Activated naive CD8-positive, alpha-beta T cell treated with anti-CD3 and anti-CD28 coated beads, Interleukin-2, amount 50 U/mL, for 16 hours (primary cell): Measurements from ENCODE around the gene ZNF189.

Experiments used
- DNase-seq: peaks from one replicate; pipeline ENCODE4 v3.0.0-alpha.2; 2020; ENCODE audit warnings: low read depth, low spot score

Gene ZNF189

DNA sequence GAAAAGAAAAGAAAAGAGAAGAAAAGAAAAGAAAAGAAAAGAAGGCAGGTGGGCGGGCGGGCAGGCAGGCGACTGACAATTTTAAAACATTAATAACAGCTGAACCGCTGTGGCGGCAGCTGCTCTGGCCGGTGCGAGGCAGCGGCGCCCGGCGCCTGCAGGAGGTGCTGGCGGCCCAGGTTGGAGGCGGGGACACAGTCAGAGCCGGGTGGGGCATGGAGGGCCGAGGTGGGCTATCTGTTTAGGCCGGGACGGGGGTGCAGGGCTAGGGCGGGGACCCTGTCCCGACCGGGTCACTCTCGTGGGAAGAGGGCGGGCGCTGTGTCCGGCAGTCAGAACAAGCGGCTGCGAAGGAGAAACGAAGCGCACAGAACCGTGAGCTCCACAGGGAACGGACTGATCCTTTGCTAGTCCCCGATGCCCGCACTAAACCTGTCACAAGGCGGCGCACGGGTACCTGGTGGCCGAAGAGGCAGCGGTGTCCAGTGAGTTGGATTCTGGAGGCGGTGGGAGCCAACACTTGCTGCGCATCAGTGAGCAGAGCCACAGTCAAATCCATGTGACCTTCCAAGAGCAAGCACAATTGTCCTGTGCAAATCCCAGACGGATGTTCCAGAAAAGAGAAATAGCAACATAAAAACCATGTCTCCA lies 50.5 kb downstream of the ZNF189 start:
- DNase-seq, result peak; percentile 13

DNA sequence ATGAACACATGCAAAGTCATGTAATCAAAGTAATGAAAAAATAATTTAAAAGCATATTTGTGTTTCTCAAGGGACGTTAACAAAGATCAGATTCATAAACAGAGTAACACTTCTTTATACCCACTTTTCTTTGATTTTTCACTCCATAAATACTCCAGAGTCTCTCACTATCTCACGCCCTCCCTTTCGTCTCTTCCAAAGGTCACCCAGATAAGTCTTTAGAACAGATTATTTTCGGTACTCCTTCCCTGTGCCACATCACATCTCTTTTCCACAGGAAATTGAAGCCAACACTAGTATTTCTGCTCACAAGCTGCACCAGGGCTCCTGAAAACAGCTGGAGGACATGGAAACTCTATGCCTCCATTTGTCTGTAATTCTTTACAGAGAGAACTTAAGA lies 52.3 kb downstream of the ZNF189 start:
- DNase-seq, result no peak

DNA sequence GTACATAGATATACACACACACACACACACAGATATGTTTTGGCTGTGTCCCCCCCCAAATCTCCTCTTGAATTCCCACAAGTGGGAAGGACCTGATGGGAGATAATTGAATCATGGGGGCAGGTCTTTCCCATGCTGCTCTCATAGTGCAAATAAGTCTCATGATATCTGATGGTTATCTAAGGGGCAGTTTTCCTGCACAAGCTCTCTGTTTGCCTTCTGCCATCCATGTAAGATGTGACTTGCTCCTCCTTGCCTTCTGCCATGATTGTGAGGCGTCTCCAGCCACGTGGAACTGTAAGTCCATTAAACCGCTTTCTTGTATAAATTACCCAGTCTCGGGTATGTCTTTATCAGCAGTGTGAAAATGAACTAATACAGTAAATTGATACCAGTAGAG lies 52.8 kb downstream of the ZNF189 start:
- no peak for DNase-seq

DNA sequence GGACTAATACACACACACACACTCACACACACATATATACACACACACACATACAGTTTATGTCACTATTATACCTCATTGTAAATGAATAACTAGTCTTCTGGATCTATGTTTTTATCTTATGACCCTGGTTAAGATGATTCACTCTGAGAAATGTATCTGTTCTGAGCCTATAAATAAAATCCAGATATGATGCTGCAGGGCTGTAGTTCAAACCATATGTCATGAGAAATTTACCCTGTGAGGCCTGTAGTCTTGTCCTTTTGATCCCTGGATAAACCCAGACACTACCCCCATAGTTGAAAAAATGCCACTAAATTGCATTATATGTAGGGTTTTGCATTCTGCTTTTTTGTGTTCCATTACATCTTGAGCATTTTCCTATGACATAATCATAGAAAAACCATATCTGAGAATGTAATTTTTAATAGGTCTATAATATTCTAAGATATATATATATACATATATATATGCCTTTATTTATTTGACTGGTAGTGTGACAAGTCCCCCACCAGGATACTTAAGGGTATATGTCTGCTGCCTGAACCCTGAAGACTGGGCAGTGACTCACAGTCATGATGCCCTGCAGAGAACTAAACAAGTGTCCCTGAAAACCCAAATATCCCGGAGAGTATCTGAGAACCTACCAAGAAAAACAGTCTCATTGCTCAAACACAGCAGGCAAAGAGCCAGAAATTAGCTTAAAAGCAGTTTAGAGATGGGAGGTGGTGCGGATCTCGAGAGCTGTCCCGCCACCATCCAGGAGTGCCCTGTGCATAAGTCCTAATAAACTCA lies 55.3 kb downstream of the ZNF189 start:
- DNase-seq, result no peak

DNA sequence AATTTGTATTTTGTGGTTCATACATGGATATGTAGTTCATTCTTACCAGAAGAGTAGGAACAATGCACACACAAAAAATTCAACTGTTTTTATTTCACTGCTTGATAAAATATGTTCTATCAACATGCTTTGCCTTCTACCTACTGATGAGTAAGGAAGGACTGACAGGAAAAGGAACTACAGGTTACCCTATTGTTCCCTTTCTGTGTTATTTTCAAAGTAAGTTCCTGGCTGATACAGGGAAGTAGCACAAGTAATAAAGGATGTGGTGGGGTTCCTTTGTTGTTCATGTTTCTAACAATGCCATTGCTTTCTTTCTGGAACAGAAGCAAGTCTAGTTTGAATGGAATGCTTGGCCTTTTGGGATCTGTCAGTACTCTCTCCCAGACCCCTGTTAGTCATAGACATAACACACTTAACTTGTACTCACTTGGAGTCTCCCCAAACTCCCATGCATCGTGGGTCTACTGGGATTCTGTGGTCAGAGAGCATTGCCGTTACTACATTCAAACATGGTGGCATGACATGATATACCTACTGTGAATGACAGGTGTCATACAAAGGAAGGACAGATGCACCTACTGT lies 57.1 kb downstream of the ZNF189 start:
- DNase-seq, result no peak

DNA sequence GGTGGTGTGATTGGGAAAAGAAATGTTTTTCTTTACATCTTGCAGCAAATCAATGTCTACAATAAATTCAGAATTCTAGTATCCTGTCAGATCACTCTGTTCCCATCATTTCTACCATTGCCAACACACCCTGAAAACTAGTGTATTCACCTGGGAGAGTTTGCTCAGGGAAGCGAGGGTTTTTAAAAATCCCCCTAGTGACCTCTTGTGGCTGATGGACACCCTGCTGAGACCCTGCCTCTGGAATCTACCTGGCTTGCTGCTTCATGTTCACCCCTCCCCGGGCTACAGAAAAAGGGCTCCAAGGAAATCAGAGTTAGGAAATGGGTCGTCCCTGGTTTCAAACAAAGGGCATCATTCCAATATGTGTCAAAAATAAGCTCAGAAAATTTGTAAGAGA lies 58.4 kb downstream of the ZNF189 start:
- no peak for DNase-seq

DNA sequence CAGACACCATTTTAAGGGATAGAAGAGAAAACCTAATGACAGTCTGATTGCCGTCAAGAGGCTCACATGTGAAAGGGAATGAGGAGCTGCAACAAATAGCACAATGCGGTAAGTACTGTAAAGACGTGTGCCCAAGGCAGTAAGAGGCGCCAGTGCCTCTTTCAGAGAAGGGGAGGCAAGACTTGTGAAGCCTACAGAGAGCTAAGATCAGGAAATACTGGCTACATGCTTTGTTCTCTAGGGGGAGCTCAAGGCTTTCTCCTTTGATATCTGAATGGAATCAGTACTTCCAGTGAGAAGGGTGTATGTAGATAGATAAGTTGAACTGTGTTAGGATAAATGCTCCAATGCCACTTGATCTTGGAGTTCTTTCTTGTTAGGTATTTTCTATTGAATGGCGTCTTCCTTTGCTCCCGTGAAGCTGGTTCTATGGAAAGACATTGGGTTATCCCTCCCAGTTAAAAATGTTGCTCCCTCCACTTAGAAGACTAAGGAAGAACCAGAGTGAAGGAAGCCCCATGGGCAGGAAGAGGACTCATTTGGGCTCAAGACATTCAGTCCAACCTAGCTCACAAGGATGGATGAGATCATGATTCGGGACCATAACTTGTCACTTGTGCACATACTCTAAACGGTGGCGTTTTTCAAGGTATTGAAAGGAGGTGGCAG lies 60.4 kb downstream of the ZNF189 start:
- no peak for DNase-seq
